Activated T-cell treated with anti-CD3 and anti-CD28 coated beads for 48 hours (primary cell): Measurements from ENCODE around the gene HEPN1.

Experiments
- DNase-seq: peaks from one replicate; pipeline ENCODE4 v3.0.0-alpha.2; 2020; ENCODE audit warnings: low read depth

HEPN1 gene

DNA sequence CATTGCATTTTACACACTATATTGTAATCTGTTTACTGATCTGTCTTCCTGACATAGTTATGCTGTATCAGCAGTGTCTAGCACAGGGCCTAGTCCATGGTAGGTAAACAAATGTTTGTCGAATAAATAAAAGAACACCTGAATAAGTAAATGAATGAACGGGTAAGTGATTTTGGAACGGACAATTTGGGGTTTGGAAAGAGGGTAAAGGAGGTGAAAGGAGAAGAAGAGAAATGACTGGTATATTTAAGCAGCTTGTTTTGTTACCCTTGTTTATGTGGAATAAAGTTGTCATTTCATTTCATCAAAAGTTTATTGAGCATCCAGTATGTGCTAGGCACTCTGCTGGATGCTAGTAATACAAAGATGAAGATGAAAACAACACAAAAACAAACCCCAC is at the start of gene HEPN1:
Gene HEPN1, plus strand, starts transcription at position 301 of the 400 bp plus-strand sequence.
- DNase-seq, result no peak

DNA sequence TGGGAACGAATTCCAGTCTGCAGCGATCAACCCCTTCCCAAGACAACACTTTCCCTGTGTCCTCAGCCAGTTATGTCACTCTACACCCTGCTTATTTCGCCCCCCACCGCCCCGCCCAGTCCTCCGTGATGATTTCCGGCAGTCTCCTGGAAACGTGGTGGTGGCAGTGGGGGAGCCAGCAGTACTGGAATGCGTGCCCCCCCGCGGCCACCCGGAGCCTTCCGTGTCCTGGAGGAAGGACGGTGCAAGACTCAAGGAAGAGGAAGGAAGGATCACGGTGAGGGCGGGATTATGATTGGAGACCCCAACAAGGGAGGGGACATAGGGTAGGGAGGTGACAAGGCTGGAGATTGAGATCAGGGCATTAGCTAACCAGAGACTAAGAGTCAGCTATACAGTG is 49.7 kb upstream of the HEPN1 start:
- DNase-seq, result no peak

DNA sequence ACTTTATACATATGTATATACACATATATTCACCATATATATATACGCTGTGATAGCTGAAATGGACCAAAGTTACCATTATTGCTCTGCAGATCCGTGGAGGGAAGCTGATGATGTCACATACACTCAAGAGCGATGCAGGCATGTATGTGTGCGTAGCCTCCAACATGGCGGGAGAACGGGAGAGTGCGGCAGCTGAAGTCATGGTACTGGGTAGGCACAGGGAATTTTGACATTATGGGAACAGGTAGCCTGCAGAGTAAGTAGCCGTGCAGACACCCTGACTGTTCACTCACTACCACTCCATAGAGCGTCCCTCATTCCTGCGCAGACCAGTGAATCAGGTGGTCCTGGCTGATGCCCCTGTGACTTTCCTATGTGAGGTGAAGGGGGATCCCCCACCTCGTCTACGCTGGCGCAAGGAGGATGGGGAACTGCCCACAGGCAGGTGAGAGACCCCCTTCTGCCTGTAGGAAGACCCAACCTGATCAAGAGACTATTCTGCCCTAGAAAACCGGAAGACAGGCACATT is 49.1 kb upstream of the HEPN1 start:
- DNase-seq, result no peak

DNA sequence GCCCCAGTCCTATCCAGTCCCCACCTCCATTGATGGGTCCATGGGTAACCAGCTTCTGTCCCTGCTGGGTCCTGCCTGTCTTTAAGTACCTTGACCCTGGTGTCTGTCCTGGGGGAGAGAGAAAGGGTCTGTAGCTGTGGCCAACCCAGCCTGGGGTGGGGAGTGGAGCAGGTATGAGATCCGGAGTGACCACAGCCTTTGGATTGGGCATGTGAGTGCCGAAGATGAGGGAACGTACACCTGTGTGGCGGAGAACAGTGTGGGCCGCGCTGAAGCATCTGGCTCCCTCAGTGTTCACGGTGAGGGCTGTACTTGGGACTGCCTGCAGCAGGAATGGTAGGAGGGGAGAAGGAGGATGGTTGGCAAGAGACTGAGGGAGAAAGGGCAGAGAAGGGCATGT is 48.6 kb upstream of the HEPN1 start:
- no peak for DNase-seq

DNA sequence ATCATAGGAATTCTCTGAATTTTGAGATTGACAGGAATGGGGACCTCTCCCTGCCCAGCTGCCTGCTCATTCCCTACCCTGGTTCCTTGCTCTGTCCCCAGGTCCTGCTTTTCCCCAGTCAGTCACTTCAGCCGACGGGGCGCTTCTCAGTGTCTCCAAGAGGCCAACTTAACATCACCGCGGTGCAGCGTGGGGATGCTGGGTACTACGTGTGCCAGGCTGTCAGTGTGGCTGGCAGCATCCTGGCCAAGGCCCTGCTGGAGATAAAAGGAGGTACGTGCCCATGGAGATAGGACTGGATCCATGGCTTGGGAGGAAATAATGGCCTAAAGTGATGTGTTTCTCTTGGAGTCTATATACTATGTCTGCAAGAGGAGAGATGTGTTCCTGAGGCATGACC is 46.8 kb upstream of the HEPN1 start:
- no peak for DNase-seq

DNA sequence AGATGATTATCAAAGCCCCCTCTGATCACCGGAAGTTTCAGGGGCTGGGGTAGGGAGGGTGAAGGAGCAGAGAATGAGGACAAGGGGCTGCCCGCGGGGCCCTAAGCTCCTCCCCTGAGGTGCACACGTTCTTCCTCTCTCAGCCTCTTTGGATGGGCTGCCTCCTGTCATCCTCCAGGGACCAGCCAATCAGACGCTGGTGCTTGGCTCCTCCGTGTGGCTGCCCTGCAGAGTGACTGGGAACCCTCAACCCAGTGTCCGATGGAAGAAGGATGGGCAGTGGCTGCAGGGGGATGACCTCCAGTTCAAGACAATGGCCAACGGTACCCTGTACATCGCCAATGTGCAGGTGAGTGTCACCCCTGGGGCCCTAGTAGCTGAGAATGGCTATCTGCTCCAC is 46.3 kb upstream of the HEPN1 start:
- no peak for DNase-seq

DNA sequence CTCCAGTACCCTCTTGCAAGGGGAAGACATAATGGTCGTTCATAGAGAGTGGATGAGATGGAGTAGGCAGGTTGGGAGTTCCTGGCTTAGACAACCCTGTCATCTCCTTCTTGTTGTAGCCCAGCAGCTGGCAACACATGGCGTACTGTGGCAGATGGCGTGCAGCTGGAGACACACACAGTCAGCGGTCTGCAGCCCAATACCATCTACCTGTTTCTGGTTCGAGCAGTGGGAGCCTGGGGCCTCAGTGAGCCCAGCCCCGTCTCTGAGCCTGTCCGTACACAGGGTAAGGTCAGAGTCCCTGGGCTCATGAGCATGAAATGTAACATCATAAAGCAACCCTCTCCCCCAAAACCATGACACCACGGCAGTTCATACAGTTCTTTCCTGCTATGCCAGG is 45.1 kb upstream of the HEPN1 start:
- no peak for DNase-seq

DNA sequence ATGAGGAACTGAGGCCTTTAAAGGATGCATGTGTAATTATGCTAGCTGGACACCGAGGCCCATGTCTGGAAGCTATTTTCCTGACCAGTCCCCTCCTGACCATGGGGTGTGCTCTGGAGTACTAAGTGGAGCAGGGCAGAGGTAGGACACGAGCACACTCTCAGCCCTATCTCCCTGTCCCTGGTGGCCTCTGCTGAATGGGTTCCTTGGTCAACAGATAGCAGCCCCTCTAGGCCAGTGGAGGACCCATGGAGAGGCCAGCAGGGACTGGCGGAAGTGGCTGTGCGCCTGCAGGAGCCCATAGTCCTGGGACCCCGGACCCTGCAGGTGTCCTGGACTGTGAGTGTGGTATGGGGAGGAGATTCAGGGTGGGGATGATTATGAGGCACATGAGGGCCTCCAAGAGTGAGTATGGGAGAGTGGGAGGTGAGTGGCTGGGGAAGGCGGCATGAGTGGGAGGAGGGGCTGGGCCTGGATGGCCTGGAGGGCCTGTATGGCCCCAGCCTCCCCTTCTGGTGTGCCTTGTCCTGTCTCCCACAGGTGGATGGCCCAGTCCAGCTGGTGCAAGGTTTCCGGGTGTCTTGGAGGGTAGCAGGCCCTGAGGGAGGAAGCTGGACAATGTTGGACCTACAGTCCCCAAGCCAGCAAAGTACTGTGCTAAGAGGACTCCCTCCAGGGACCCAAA is 44.3 kb upstream of the HEPN1 start:
- DNase-seq, result no peak

DNA sequence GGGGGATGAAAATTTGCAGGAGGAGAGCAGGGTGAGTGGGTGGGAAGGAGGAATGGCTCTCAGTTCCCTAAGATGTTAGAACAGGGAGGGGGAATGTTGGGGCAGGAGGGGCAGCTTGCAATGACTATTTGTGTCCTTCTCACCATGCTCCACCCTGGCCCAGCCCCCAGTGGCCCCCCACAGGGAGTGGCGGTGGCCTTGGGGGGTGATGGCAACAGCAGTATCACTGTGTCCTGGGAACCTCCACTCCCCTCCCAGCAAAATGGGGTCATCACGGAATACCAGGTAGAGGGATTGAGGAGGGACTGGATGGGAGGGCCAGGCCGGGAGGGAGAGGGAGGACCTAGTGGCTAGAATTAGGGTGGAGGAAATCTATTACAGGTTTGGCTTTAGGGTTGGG is 43.6 kb upstream of the HEPN1 start:
- no peak for DNase-seq

DNA sequence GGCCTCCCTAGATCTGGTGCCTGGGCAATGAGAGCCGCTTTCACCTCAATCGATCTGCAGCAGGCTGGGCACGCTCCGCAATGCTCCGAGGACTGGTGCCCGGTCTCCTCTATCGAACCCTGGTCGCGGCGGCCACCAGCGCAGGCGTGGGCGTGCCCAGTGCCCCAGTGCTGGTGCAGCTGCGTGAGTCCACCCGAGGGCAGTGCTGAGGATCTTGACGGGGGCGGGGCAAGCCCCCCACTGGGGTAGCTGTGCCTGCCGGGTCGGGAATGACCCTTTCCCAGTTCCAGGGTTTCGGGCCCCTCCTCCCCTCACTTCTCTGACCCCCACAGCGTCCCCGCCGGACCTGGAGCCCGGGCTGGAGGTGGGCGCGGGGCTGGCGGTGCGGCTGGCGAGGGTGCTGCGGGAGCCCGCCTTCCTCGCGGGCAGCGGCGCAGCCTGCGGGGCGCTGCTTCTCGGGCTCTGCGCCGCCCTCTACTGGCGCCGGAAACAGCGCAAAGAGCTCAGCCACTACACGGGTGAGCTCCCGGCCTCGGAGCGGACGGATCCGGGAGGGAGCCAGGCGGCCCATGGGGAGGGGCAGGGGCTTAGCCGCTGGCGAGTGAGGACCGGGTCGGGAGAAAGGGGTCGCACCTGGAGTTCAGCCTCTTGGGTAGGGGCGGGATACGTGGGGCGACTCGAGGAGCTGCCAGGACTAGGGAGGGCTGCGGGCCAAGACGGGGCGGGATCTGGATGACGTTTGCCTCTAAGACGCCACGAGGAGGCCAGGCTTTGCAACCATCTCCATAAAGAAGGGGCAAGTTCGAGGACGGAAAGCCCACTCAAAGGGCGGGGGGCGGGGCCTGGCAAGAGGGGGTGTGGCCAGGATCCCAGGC is 42.9 kb upstream of the HEPN1 start:
- DNase-seq, result peak; percentile 78

DNA sequence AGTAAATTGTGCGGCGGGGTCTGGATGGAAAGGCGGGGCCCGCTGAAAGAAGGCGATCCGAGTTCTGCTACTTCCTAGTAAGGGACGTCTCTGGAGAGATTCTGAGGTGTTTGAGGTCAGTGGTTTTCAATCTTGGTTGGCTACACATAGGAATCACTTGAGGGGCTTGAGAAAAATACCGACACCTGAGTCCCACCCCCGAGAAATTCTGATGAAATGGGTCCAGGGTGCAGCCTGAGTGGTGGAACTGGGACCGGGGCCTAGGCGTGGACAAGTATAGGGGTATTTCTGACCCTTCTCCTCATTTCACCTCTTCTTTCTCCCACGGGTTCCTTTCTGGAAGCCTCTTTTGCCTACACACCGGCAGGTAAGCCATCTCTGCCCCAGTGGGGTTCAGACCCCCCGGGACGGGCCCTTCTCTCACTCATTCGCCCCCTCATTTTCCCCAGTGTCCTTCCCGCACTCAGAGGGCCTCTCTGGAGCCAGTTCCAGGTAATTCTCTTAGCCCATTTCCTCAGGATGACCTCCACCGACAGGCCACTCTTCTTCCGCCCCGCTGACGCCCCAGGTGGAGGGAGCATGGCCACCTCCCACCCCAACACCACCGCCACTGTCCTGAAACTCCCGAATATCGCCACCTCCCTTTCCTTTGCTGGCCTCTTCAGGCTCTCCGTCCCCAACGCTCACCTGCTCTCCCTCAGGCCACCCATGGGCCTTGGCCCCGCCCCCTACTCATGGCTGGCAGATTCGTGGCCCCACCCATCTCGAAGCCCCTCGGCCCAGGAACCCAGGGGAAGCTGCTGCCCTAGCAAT is 42.0 kb upstream of the HEPN1 start:
- DNase-seq, result no peak

DNA sequence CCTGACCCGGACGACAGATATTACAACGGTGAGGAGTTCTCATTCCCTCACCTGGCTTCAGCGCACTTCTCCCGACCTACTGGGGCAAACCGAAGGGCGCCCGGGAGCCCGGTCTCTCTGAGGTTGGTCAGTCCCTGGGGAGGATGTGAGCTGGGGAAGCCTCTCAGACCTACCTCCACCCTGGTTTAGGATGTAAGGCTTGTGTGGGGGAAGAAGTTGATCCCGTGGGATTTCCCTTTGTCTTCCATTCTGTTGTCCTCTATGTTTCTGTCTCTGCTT is 41.5 kb upstream of the HEPN1 start:
- no peak for DNase-seq

DNA sequence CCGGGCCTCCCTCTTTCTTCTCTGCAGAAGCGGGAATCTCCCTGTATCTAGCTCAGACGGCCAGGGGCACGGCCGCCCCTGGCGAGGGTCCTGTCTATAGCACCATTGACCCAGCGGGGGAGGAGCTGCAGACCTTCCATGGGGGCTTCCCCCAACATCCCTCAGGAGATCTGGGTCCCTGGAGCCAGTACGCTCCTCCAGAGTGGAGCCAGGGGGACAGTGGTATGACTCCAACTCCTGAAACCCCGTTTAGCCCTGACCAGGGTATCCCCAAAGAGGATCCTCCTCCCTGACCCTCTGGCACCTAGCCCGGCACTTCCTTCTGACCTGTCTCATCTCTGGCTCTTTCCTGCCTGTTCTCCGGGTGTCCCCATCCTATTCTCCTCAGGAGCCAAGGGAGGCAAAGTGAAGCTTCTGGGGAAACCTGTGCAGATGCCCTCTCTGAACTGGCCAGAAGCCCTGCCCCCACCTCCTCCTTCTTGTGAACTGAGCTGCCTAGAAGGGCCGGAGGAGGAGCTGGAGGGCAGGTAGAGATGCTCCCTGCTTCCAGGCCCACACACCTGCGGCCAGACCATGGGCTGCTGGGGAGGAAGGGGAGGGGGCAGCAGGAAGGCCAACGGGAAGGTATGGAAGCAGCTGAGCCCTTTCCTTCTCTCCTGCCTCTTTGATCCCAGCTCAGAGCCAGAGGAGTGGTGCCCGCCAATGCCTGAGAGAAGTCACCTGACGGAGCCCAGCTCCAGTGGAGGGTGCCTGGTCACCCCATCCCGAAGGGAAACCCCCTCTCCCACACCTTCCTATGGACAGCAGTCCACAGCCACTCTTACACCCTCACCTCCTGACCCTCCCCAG is 40.9 kb upstream of the HEPN1 start:
- DNase-seq, result no peak

DNA sequence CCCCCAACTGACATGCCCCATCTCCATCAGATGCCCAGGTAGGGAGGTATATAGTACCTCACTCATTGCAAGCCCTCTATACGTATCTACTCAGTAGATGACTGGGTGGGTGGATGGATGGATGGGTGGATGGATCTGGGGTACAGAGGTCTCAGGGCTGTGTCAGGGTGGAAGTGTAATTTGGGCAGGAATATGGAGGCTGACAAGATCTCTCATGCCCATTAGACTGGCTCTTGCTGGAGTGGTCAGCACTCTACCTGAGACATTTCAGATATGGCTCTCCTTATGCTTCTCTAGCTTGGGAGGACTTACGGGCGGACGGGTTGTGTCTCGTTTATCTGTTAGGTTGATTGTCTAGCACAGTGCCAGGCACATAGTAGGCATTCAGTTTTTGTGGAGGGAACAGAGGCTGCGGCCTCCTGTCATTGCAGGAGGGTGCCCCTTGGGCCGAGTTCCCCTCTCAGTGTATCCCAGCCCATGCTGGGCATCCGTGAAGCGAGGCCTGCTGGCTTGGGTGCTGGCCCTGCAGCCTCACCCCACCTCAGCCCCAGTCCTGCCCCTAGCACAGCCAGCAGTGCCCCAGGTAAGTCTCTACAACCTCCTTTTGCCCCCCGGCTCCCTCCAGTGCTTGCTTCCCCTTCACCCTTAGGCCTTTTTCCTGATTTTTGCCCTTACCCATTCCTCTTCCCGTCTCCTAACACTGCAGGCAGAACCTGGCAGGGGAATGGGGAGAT is 40.1 kb upstream of the HEPN1 start:
- DNase-seq, result no peak

DNA sequence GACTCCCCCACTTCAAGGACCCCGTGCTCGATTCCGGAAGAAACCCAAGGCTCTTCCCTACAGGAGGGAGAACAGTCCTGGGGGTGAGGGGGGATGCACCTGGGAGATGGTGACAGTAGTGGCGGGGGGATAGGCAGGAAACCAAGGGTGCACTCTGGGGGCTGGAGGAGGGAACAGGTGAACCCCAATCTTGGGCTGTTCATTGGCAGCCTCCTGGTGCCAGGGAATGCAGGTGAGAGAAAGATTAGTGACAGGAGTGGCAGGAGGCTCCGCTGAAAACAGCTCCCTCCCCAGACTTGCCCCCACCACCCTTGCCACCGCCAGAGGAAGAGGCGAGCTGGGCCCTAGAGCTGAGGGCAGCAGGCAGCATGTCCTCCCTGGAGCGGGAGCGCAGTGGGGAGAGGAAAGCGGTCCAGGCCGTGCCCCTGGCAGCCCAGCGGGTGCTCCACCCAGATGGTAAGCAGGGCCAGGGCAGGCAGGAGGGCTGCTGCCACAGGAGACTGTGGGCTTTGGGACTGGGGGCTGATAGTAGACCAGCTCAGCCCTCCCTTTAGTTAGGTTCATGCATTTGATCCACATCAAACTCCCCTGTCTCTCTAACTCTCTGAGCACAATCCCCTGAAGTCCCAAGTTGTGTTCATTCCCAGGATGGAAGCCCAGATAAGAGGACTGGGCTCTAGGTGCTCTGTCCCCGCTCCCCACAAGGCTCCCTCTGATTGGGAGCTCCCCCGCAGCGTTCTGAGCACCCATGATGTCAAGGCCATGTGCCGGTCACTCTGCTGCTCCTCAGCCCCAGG is 39.4 kb upstream of the HEPN1 start:
- DNase-seq, result no peak

DNA sequence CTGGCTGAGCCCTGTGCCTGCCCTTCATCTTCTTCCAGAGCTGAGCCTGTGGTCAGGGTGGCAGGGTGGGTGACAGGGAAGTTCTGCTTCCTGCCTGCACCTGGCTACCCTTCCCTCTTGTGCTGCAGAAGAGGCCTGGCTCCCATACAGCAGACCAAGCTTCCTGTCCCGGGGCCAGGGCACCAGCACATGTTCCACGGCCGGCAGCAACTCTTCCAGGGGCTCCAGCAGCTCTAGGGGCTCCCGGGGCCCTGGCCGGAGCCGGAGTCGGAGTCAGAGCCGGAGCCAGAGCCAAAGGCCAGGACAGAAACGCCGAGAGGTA is 38.8 kb upstream of the HEPN1 start:
- DNase-seq, result no peak

DNA sequence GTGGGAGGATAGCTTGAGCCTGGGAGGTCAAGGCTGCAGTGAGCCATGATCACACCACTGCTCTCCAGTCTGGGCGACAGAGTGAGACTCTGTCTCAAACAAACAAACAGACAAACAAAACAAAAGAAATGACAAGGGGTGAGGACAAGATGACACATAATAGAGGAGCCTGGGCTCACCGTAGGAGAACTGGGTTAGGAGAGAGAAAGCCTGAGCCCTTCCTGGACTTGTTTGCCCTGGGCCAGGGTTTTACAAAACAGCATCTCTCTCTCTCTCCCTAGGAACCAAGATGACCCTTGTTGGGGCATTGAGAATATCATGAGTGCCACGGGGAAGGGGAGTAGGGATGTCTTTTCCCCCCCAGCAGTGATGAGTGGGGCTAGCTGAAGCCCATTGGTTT is 38.1 kb upstream of the HEPN1 start:
- no peak for DNase-seq

DNA sequence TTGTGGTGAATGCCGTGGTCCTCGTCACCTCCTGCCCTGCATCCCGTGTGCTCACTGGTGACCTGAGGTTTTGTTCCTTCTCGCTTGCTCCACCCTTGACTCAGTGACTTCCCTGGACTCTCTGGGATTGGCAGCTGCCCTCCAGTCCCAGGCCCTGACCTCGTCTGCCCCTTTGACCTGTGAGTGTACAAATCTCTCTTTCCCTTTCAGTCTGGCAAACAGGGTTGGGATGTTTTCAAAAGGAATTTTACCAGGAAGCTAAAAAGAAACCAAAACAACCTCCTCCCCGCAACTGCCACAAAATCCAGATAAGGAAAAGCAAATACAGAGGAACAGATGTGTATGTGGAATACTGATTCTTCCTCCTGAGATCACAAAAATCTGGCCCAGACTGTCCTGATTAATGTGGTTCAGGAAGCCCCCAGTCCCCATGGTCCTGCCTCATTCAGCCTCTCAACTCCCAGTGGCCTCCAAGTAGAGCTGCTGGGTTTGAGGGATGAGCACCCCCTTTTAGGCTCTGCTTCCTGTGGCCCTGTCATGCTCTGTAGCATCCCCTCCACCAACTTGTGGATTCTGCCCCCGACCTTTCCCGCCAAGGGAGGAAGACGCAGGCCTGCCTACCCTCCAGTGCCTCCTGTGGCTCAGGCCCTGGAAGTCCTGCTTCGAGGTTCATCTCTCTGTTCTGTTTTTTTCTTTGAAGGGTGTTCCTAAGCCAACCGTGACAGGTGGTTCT is 36.5 kb upstream of the HEPN1 start:
- no peak for DNase-seq

DNA sequence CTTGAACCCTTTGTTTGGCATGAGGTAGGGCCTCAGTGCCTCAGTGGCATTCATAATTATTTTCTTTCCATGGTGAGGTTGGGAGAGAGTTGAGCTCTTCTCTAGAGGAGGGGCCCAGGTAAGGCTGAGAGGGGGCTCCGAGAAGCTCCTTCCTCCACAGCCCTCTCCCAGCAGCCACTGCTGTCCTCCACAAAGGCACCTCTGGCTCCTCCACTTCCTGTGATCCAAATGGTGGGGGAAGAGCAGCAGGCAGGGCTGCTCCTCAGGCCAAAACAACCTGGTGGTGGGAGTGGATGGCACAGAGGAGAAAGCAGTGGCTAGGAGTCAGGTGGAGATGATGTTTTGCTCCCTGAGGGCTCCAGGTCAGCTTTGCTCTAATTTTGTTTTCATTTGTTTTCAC is 34.7 kb upstream of the HEPN1 start:
- no peak for DNase-seq
